Nephron progenitor cell (in vitro differentiated cells): Measurements from ENCODE around the gene GBE1.

ENCODE experiments used
- DNase-seq: peaks from one replicate; pipeline ENCODE4 v3.0.0; 2021
- H3K27ac Mint-ChIP-seq: 2 replicates; pipeline ENCODE4 v1.8.0; 2021; ENCODE audit warnings: mild to moderate bottlenecking, moderate library complexity, mixed read lengths
- H3K27me3 Mint-ChIP-seq: 2 replicates; pipeline ENCODE4 v1.8.0; 2021; ENCODE audit warnings: mild to moderate bottlenecking, low read depth, mixed read lengths; ENCODE audit not compliant: poor library complexity
- H3K36me3 Mint-ChIP-seq: 2 replicates; pipeline ENCODE4 v1.8.0; 2021; ENCODE audit warnings: low read depth, mixed read lengths
- H3K4me1 Mint-ChIP-seq: 2 replicates; pipeline ENCODE4 v1.8.0; 2021; ENCODE audit warnings: mixed read lengths
- H3K4me3 Mint-ChIP-seq: 2 replicates; pipeline ENCODE4 v1.8.0; 2021; ENCODE audit warnings: mild to moderate bottlenecking, moderate library complexity, mixed read lengths
- H3K9me3 Mint-ChIP-seq: 2 replicates; pipeline ENCODE4 v1.8.0; 2021; ENCODE audit warnings: mild to moderate bottlenecking, moderate library complexity, mixed read lengths
- CTCF ChIP-seq: fragments of 200-600 bp; sonication (generic); IDR thresholded peaks from 2 replicates; pipeline ENCODE4 v1.5.0; 2021; ENCODE audit warnings: antibody characterized with exemption

GBE1 gene

GRCh38 chr3:81452418-81452817 lies 309.0 kb downstream of the GBE1 start:
- Mint-ChIP-seq H3K36me3 (no peaks in the 10 kb centered on the region), H3K9me3 (no peaks in the 10 kb centered on the region), H3K4me1 (no peaks in the 10 kb centered on the region), H3K27me3 (peaks cover 8% of the 10 kb centered on the region), H3K27ac (no peak overlapping the region), H3K4me3 (no peak overlapping the region)
- DNase-seq, result no peak
- no peak for TF ChIP-seq CTCF

DNA sequence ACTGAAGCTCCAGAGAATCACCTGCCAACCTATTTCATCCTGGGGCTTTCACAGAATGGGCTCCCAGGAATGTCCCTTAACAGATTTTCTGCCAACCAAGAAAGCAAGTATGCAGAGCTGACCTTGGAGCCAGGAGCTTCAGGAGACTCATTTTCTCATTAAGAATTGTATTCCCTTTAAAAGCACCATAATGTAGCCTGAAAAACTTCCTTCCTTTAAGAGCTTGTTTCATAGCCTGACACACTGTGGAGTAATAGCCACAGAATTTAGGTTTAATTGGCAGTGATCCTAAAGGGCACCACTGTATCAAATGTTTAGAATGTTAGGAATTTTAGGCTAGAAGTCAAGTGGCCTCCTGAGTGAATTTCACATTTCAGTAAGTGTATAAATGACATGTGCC lies 309.8 kb downstream of the GBE1 start:
- H3K36me3 Mint-ChIP-seq, result no peaks in the 10 kb centered on the region
- H3K27ac Mint-ChIP-seq, result no peak overlapping the region
- no peak overlapping the region for H3K4me3 Mint-ChIP-seq
- no peak for TF ChIP-seq CTCF
- no peak for DNase-seq
- peaks cover 8% of the 10 kb centered on the region for H3K27me3 Mint-ChIP-seq
- H3K4me1 Mint-ChIP-seq, result no peaks in the 10 kb centered on the region
- H3K9me3 Mint-ChIP-seq, result no peaks in the 10 kb centered on the region

DNA sequence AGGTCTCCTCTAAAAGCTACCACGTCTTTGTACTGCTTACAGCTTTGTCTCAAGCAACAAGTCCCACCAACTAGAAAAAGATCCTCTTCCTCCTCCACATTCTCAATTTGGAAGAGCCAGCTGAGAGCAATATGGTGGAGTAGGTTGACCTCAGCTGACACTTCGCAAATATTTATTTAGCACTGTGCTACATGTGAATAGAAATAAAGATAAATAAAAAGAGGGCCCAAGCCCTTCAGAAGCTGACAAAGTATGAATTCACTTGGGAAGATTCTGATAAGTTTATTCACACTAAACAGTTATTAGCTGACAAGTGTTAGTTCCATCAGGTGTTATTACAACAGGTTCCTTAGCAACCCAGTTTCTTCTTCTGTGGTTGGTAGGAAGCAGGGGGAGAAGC lies 310.3 kb downstream of the GBE1 start:
- Mint-ChIP-seq H3K4me3 (no peak overlapping the region), H3K4me1 (no peaks in the 10 kb centered on the region), H3K36me3 (no peaks in the 10 kb centered on the region), H3K9me3 (no peaks in the 10 kb centered on the region), H3K27me3 (peaks cover 8% of the 10 kb centered on the region), H3K27ac (no peak overlapping the region)
- no peak for DNase-seq
- TF ChIP-seq CTCF, result no peak

DNA sequence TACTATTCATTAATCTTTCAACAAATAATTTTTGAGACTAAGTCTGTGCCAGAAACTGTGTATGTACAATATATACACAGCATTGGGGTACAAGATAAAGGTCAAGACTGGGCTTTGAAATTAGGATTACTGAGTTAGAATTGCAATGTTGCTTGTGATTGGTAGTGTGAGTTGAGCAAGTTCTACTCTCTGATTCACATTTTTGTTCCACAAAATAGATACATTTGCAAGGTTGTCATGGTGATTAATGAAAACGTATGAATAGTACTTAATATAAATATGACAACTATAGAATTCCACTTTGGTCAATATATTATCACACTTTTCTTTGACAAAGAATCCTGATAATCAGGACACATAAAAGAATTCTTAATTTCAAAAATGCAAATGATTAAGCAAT lies 314.6 kb downstream of the GBE1 start:
- no peak overlapping the region for H3K27ac Mint-ChIP-seq
- H3K9me3 Mint-ChIP-seq, result no peaks in the 10 kb centered on the region
- H3K4me3 Mint-ChIP-seq, result no peak overlapping the region
- DNase-seq, result no peak
- TF ChIP-seq CTCF, result no peak
- H3K36me3 Mint-ChIP-seq, result no peaks in the 10 kb centered on the region
- H3K4me1 Mint-ChIP-seq, result no peaks in the 10 kb centered on the region
- peaks cover 8% of the 10 kb centered on the region for H3K27me3 Mint-ChIP-seq

DNA sequence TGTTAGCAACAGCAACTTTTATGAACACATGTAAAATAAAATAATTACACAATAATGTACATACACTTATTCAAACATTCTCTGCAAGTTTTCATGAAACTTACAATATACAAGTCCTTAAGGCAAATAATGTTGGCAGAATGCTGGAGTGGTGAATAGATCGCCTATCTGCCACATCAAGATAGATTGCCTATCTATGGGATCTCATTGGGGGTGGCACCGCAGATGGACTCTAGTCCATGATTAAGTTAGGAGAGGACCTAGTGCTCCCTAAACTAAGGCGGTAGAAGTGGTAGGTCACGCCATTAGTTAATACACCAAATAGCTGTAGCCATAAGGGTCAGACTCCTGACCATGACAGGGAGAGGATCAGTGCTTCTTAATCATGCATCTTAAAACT lies 315.7 kb downstream of the GBE1 start:
- Mint-ChIP-seq H3K4me3 (no peak overlapping the region), H3K9me3 (no peaks in the 10 kb centered on the region), H3K27ac (no peak overlapping the region), H3K4me1 (no peaks in the 10 kb centered on the region), H3K36me3 (no peaks in the 10 kb centered on the region), H3K27me3 (peaks cover 5% of the 10 kb centered on the region)
- no peak for DNase-seq
- no peak for TF ChIP-seq CTCF

DNA sequence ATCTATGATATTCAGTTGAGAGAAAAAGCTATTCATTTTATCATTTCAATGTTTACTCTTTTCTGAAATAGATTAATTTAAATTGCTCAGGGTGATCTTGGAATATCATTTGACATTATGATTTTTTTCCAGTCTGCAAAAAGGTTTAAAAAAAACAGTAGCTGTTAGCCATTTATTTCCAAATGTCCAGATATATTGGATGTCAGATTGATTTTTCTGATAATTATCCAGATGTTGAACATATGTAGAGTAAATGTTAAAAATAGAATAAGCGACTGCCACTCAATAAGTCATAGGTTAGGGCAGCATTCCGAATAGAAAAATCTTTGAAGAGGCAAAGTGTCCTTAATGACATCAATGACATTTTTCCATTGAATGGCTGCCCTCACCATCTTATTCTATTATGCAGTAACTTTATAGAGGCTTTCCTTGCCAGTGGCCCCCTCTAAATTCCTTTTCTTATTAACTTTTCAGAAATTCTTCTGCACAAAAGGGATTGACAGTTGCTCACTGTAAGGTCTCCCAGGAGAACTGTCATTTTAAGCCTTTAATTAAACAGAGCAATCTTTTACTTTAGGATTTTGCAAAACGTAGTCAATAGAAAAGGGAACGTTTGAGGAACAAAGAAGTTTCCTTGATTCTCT lies 316.5 kb downstream of the GBE1 start:
- Mint-ChIP-seq H3K27ac (no peak overlapping the region), H3K4me1 (no peaks in the 10 kb centered on the region), H3K27me3 (peaks cover 3% of the 10 kb centered on the region), H3K4me3 (no peak overlapping the region), H3K36me3 (no peaks in the 10 kb centered on the region), H3K9me3 (no peaks in the 10 kb centered on the region)
- DNase-seq, result no peak
- TF ChIP-seq CTCF, result no peak
